ENCODE results near the gene GRB2.

GRCh38 chr17:75394332-75394918 lies 11.1 kb downstream of the GRB2 start:
- no peak for TF ChIP-seq CTCF (conservative IDR thresholded peaks at IDR 0.05 in 1 of 2, IDR thresholded peaks at IDR 0.05 in 1 of 2; ENCODE audit: extremely low read depth in 1 of 2, insufficient read depth in 1 of 2, low read depth in 1 of 2, low read length in 2 of 2)
- TF ChIP-seq EZH2 (IDR thresholded peaks at IDR 0.05; ENCODE audit: borderline replicate concordance, low read length) = no peak
